HTR-8/SVneo (cell line): ENCODE data around the gene TMEM178B.
"Not testable (repeated sequence)": the region's sequence is repeated elsewhere in the genome, so short reads cannot be mapped to it uniquely, and the experiment has no call there.

Experiments used
- DNase-seq: peaks from one replicate; pipeline ENCODE4 v3.0.0; 2011; ENCODE audit warnings: low spot score, mixed read lengths; ENCODE audit not compliant: insufficient read length
- FAIRE-seq: peaks from 2 replicates; lab custom pipeline; 2011; peaks lifted over from hg19 to GRCh38; lab: Jason Lieb, UNC

Gene TMEM178B

DNA sequence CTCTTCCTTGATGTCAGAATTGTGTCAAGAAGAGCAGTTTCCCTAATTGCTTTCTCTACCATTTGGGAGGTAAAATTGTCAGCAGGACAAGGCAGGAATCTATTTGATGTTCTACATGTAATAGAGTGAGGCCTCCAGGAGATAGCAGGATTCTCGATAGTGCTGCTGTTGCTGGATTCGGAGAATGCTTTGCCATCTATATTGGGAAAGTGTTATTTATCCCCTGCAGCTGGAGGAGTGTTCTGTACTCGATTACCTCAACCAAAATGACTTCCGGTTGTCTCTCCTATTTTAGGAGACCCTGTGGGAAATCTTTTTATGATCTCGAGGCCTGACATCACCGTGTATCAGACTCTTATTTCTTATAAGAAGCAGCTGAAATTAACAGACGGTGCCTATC, 217.1 kb downstream of the TMEM178B start:
- no peak for DNase-seq
- no peak for FAIRE-seq

DNA sequence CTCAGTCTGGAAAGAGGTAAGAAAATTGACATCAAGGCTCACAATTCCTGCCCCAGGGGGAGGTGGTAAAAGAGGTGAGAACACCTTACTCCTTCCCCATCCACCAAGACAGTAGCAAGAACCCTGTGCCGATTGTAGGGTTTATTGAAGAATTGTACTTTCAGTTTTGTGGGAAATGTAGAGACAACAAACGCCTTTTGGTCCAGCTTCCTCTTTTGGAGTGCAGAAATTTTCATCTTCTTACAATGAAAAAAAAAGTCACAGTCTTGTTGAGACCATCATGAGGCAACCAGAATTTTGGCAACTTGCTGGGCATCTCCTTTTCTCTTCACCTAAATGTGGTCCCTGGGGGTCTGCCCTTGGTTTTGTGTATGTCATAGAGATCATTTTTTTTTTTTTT, 217.7 kb downstream of the TMEM178B start:
- DNase-seq (no peak), FAIRE-seq (no peak)

DNA sequence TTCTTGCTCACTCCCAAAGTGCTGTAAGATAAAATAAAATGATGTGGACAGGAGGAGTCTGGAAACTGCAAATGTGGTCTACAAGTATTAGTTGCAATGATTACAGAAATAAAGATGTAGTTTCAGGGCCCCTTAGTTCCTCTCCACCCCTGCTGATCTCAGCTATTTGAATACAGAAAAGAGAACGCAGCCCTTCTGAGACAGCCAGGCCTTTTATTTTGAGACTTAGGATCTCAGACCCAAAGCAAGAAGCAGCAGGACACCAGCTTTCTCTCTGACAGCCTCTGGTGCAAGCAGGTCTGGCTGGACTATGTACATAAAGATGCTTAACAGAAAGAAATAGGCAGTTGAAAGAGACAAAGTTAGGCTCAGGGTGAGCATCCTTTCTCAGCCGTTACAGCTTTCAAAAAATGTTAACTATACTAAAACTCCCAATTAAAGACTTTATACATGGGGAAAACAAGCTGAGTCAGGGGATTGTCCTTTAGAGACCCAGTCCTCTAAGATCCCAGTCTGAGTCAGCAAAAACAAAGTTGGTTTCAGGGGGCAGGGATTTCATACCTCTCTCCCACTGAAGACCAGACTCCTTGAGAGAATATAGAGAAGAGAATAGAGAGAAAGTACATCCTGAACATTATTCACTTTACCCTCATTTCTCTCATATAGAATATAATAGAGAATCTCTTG, 220.4 kb downstream of the TMEM178B start:
- no peak for FAIRE-seq
- DNase-seq = no peak

DNA sequence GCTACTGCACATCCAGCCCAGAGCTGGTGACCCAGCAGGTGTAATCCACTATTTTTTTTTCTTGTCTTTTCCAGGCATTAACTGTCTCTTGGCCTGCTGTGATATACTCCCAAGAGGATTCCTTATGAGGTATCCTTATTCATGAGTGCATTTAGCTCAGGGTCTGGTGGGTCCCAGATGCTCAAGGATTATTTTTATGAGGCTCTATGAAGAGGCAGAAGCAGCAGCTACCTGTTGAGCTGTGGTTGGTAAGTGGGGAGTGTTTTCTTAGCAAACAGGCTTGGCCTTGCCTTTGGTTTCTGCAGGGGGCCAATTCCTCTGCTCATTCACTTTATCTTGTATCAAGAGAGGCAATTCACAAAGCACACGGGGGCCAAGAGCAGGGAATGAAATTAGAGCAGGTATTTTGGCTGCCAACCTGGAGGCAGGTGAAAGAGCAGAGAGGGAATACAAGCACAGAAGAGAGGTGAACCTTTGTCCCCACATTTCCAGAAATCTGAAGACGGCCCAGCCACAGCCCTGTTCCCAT, 221.6 kb downstream of the TMEM178B start:
- FAIRE-seq (no peak), DNase-seq (no peak)

DNA sequence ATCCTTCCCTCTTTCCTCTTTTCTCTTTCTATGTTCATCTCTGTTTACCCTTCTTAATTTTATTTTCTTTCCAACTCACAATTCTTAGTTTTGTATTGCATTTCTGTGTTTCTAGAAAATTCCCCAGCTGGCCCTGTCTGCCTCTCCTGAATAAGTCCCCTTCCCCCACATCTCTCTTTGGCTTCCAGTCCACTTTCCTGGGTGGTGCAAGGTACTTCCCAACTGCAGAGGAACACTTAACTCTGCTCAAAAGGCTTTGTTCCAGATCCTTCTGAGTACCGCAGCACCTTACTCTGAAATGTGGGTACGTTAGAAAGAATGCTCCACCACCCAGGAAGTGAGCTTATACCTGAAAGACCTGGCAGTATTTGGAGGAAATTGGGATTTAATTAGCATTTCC, 227.0 kb downstream of the TMEM178B start:
- no peak for FAIRE-seq
- no peak for DNase-seq

DNA sequence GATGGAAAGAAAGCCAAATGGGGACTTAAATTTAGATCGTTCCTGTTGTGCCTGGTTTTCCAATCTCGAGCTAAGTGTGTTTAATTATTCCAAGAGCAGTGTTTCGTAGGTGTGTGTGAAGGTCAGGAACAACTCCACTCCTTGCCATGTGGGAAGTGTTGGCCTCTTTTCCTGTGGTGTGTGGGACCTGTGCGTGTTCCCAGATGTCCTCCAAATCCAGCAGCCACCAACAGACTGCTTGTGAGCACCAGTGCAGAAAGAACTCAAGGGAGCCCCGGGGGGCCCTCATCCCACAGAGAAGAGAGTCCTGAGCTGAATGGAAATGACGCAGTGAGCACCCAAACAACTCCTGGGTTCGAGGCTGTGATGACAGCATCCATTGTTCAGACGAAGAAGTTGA, 227.7 kb downstream of the TMEM178B start:
- DNase-seq (no peak), FAIRE-seq (no peak)

DNA sequence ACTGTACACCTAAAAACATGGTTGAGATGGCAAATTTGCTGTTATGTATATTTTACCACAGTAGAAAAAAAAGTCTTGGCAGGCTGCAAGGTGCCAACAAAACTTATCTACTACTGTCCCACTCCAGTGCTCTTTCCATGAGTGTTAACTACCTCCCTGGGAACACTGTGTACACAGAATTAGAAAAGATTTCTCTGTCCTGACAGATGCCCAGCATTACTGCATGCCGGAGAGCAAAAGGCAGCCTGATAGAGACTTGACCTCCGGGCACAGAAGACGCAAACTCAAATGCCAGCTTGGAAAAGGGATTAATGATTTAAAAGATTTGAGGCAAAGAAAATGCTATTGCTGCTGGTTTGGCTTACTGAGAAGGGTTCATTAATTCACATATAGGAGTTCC, 228.8 kb downstream of the TMEM178B start:
- DNase-seq (no peak), FAIRE-seq (no peak)

DNA sequence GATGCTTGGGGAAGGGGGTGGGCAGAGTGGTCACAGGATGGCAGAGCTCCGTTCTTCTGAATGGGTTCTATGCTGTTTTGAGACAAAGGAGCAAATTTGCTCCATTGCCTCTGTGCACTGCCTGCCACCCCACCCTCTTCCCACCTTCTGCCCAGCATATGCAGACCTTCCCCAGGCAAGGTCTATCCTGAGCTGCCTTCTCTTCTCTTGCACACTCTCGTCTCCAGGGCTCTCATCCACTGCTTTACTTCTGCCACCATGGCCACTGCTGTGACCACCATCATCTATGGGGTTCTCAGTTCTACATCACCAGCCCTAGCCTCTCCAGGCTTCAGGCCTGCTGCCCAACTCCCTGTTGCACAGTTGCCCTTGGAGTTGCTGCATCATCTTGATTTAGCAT, 230.4 kb downstream of the TMEM178B start:
- FAIRE-seq = no peak
- DNase-seq = no peak

DNA sequence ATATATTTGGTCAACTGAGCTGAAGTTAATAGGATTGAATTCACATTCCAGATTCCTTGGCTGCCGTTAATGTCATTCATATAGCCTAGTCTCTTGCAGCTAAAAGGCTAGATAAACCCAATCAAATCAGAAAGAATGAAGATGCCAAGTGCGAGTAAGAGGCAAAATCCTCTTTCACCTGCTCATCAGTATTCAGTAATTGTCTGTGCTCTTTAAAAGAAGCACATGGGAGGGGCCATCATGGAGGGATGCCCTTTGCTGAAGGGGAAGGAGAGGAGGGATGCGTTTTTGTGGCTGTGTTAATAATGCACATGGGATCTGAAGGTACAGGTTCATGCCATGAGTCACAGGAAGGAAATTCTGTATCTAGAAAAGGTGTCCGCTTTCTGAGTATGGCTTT, 232.2 kb downstream of the TMEM178B start:
- DNase-seq (no peak), FAIRE-seq (no peak)

DNA sequence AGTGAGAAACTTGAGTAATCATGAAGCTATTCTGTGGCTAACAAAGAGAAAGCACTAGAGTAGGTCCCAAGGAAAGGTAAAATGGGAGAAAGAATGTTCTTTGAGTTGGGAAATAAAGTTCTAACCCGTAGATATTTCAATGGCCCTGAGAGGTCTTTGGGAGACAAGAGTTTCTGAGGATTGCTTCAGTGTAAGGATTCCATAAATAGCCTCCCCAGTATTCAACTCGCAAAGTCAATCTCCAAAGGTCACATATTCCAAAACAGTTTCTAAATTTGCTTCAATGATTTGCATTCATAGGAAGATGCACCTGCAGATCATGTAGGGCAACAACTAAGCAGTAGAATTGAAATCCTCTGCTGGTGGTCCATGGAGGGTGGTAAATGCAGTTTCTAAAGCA, 238.5 kb downstream of the TMEM178B start:
- FAIRE-seq (no peak), DNase-seq (no peak)

DNA sequence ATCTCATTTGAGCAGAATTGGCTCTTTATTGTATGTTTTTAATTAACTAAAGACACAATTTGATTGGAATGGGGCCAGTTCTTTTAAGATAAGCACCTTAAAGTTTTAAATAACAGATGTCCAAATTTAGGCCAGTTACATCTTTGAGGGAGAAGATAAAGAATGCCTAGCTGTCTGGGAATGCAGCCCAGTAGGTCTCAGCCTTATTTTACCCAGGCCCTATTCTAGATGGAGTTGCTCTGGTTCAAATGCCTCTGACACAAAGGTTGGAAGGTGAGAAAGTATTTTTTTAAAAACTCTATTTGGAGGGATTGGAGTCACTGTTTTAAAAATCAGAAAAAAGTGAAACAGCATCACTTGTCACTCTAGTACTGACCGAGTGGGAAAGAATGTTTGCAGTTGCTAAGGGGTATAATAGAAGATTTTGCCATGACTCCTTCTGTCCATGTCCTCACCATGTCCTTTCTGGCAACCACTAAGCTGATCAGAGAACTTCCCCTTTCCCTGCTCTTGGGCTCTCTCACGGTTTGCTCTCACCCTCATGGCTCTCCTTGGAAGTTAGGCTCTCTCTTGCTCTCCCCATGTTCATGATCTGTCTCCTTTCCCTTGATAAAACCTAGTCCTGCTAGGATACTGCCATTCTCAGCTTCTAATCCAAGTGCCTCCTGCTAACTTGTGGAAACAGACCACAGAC, 239.1 kb downstream of the TMEM178B start:
- FAIRE-seq (no peak), DNase-seq (no peak)

DNA sequence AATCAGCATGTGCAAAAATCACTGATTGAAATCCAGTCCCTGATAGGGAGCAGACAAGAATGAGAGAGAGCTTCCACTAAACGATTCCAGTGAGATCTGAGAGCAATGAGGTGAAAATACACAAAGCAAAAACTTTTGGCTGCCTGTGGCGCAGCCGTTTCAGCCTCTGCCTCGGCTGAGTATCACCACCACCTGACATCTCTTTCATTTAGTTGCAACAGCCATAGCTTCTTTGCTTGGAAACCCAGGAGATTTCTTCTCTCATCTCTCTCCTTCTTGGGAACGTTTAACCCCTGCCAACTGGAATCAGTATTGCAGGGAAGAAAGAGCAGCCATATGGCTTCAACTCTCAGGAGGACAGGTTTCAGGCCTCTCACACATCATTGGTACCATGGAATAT, 240.0 kb downstream of the TMEM178B start:
- FAIRE-seq (no peak), DNase-seq (no peak)

DNA sequence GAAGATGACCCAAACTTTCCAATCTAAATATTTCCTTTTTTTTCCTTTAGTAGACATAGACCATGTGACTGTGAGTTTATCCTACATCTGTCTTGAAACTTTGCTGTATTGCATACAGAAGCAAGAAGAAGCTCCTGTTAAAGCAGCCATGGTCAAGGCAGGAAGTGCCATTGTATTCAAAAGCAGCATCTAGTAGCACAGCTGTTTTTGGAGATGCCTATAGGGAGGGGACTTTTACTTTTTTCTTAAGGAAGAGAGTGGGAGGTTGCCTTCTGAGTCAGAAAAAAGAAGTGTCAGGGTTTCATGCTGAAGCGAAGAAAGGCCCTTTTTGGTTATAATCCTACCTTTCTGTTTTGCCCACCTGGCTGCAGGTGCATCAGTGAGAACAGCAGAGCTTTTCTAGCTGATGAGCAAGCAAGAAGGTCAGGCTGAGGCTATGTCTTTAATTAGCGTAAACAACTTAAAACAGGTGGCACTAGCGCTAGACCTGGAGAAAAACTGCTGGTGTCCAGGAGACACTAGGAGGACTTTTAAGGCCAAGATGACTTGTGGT, 243.2 kb downstream of the TMEM178B start:
- DNase-seq = no peak
- no peak for FAIRE-seq

DNA sequence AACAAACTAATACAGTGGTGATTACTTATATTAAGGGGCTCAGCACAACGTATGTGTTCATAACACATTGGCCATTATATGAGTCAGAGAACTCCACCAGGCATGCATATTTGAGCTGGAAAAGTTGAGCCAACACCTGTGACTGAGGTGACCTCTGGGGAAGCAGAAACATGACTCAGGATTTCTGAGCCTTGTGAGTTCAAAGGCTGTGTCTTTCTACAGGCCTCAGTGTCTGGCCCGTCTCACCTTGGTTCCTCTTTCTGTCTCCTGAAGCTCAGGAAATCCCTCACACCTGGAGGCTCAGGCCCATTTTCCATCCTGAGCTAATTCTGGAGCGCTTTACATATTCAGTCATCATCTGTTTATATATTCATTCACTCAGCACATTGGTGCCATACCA, 246.4 kb downstream of the TMEM178B start:
- DNase-seq (no peak), FAIRE-seq (no peak)

DNA sequence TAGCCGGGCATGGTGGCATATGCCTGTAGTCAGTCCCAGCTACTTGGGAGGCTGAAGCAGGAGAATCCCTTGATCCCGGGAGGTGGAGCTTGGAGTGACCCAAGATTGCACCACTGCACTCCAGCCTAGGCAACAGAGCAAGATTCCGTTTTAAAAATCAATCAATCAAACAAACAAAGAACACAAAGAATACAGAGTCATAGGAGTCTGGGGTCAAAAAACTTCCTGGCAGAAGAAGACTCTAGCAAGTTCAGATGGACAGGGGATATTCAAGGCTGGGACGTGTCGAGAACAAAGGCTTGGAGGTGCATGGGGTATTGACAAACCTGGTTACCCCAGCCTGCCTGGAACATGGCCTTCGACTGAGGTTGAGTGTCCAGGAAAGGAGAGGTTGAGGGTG, 248.5 kb downstream of the TMEM178B start:
- FAIRE-seq = no peak

DNA sequence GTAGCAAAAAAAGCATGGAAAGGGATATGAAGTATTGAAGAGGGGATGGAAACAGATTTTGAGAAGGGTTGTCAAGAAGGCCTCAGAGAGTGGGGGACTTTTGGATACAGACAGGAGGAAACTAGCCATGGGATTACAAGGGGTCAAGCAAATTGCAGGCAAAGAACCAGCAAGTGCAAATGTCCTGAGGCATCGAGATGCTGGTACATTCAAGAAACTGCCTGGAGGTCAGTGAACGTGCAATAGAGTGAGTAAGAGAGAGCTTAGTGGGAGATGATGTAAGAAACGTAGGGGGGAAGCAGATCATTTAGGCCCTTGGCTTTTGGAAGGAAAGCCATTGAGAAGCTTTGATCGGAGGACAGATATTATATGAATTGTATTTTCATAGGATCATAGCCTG, 250.0 kb downstream of the TMEM178B start:
- FAIRE-seq = no peak
- no peak for DNase-seq

More for the DNA sequence above, 248.5 kb downstream of the TMEM178B start:
- DNase-seq = no peak

DNA sequence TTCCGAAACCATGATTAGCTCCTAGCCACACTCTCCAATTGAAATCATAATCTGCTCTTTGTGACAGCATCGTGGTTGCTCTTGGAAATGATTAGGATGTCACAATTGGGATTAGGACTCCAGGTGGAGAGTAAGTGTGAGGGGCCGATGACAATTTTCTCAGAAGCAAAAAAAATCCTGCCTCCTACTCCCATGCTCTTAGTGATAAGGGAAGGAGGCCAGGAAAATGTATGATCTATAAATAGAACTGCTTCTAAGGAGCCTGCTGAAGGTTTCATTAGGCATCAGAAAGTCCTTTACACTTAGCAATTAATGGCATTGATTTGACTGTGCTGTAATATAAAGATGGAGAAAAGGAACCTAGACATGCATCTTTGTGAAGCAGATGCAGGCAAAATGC, 251.0 kb downstream of the TMEM178B start:
- DNase-seq = no peak
- no peak for FAIRE-seq

DNA sequence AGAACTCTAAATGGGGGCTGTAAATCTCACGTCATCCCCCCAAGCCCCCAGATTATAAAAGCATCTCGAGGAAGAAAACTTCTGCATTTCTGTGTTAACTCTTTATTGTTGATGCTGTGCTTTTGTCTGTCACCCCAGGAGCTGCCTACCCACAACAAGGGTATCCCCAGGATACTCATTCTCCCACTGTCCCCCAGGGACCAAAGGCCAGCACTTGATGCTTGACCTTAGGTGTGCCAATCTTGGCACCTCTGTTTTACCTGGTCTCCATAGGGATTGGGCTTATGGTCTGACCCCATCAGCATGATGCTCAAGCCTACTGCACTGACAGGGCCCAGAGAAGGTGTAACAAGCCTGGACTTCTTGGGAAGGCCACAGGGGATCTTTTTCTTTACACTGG, 251.4 kb downstream of the TMEM178B start:
- FAIRE-seq (no peak), DNase-seq (no peak)

DNA sequence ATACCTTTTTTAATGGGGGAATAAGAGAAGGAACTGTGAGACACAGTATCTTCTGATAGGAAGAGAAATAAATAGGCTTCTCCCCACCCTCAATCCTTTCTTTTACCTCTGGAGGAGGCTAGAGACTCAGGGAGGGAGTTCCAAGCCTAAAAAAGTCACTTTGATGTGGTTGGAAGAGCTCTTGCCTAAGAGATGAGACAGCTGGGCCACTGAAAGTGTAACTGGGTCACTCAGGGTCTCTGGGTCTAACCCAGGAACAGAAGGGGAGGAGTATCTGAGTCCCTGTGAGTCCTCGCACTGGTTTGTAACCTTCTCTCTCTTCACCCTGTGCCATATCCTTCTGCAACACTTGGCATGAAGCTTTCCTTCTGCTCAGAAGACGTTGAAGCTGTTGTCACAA, 254.4 kb downstream of the TMEM178B start:
- DNase-seq (no peak), FAIRE-seq (no peak)

DNA sequence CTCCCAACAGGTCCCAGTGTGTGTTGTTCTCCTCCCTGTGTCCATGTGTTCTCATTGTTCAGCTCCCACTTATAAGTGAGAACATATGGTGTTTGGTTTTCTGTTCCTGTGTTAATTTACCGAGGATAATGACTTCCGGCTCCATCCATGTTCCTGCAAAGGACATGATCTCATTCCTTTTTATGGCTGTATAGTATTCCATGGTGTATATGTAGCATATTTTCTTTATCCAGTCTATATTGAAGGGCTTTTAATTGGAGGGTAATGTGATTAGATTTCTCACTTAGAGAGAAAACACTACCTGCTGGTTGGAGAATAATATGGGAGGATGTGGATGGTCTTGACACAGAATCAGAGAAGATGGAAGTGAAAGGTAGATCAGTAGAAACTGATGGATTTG, 256.4 kb downstream of the TMEM178B start:
- not testable (repeated sequence) for FAIRE-seq, DNase-seq

DNA sequence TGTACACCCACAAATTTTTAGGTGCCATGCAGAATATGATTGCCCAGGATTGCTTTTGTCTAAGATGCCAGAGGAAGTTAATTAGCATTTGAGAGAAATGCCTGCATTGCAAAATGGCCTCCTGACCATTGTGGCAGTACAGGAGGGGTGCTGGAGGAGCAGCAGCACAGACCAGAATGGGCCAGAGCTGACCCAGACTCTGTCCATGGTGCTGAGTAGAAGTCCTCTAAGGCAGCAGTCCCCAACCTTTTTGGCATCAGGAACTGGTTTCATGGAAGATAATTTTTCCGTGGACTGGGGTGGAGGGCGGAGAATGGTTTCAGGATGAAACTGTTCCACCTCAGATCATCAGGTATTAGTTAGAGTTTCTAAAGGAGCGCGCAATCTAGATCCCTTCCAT, 259.6 kb downstream of the TMEM178B start:
- no peak for FAIRE-seq
- no peak for DNase-seq

DNA sequence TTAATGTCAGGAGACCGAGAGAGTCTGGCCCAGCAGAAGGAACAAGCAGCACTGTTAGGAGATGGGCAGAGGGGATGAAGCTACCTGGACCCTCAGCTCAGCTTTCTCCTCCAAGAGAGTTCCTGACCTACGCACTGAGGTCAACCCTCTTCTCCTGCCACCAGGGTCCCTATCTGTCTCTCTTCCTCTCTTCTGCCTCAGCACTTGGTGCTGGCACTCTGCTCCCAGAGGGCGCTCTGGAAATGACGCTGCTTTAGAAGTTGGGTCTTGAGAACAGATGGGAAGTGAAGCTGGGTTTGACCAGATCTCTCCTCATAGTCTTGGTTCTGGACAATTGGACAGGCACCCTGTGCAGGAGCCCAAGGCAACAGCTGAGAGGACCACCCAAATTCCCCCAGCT, 261.3 kb downstream of the TMEM178B start:
- FAIRE-seq (no peak), DNase-seq (no peak)
